IPS-20b (cell line): ENCODE results near the gene INHBA.

Experiments used
- H3K27ac ChIP-seq: one replicate; pipeline ENCODE4 v1.5.1; 2013; ENCODE audit warnings: low read length
- H3K27me3 ChIP-seq: 2 replicates; pipeline ENCODE4 v1.6.1; 2013; ENCODE audit warnings: mild to moderate bottlenecking, low read length, inconsistent platforms; ENCODE audit not compliant: insufficient read depth
- H3K36me3 ChIP-seq: 2 replicates; pipeline ENCODE4 v1.6.1; 2013; ENCODE audit warnings: low read depth, mild to moderate bottlenecking, inconsistent platforms, low read length, moderate library complexity; ENCODE audit not compliant: insufficient read depth
- H3K4me1 ChIP-seq: 2 replicates; pipeline ENCODE4 v1.6.1; 2013; ENCODE audit warnings: mild to moderate bottlenecking, control low read depth, inconsistent platforms, low read length, moderate library complexity; ENCODE audit not compliant: insufficient read depth
- H3K4me3 ChIP-seq: 2 replicates; pipeline ENCODE4 v1.5.1; 2013; ENCODE audit warnings: mild to moderate bottlenecking, low read length, inconsistent platforms
- H3K9ac ChIP-seq: 2 replicates; pipeline ENCODE4 v1.6.1; 2013; ENCODE audit warnings: low read depth, mild to moderate bottlenecking, inconsistent platforms, low read length, moderate library complexity
- H3K9me3 ChIP-seq: 2 replicates; pipeline ENCODE4 v1.6.1; 2013; ENCODE audit warnings: mild to moderate bottlenecking, low read depth, low read length, inconsistent platforms; ENCODE audit not compliant: insufficient read depth

The INHBA gene

GRCh38 chr7:41674505-41675023 is 28.3 kb downstream of the INHBA start:
- Histone ChIP-seq H3K9me3 (no peaks in the 10 kb centered on the region), H3K36me3 (no peaks in the 10 kb centered on the region), H3K27me3 (no peaks in the 10 kb centered on the region), H3K9ac (no peak overlapping the region), H3K4me1 (peaks cover 12% of the 10 kb centered on the region; the same call in 1 of the 2 replicates), H3K27ac (no peak overlapping the region), H3K4me3 (no peak overlapping the region)

- no peaks in the 10 kb centered on the region for H3K36me3 ChIP-seq
- peaks cover 4% of the 10 kb centered on the region; the same call in 1 of the 2 replicates for H3K4me1 ChIP-seq
- H3K4me3 ChIP-seq, result no peak overlapping the region
- H3K27ac ChIP-seq, result no peak overlapping the region
- H3K9me3 ChIP-seq, result no peaks in the 10 kb centered on the region
- no peaks in the 10 kb centered on the region for H3K27me3 ChIP-seq
- H3K9ac ChIP-seq, result no peak overlapping the region
These were observed 41.3 kb downstream of the INHBA start for GRCh38 chr7:41661596-41661995.

GRCh38 chr7:41659539-41659938 is 43.4 kb downstream of the INHBA start:
- no peaks in the 10 kb centered on the region for H3K27me3 ChIP-seq
- no peaks in the 10 kb centered on the region for H3K36me3 ChIP-seq
- no peak overlapping the region for H3K4me3 ChIP-seq
- H3K9me3 ChIP-seq, result no peaks in the 10 kb centered on the region
- H3K4me1 ChIP-seq, result no peaks in the 10 kb centered on the region
- H3K9ac ChIP-seq, result no peak overlapping the region
- no peak overlapping the region for H3K27ac ChIP-seq

GRCh38 chr7:41656366-41656765 is 46.5 kb downstream of the INHBA start:
- Histone ChIP-seq H3K4me1 (no peaks in the 10 kb centered on the region), H3K36me3 (no peaks in the 10 kb centered on the region), H3K9ac (no peak overlapping the region), H3K27me3 (no peaks in the 10 kb centered on the region), H3K9me3 (no peaks in the 10 kb centered on the region), H3K27ac (no peak overlapping the region), H3K4me3 (no peak overlapping the region)

- Histone ChIP-seq H3K4me1 (no peaks in the 10 kb centered on the region), H3K36me3 (no peaks in the 10 kb centered on the region), H3K9ac (no peak overlapping the region), H3K4me3 (no peak overlapping the region), H3K27me3 (no peaks in the 10 kb centered on the region), H3K27ac (no peak overlapping the region), H3K9me3 (no peaks in the 10 kb centered on the region)
These were observed 47.5 kb downstream of the INHBA start for GRCh38 chr7:41655426-41655825.

- Histone ChIP-seq H3K4me1 (peaks cover 6% of the 10 kb centered on the region; the same call in 1 of the 2 replicates), H3K36me3 (no peaks in the 10 kb centered on the region), H3K4me3 (no peak overlapping the region), H3K27ac (no peak overlapping the region), H3K9me3 (no peaks in the 10 kb centered on the region), H3K27me3 (no peaks in the 10 kb centered on the region), H3K9ac (no peak overlapping the region)
These were observed 50.6 kb downstream of the INHBA start for GRCh38 chr7:41652267-41652666.

GRCh38 chr7:41648501-41648900 is 54.4 kb downstream of the INHBA start:
- no peak overlapping the region for H3K9ac ChIP-seq
- H3K4me1 ChIP-seq, result peaks cover 6% of the 10 kb centered on the region; the same call in 1 of the 2 replicates
- no peaks in the 10 kb centered on the region for H3K27me3 ChIP-seq
- no peaks in the 10 kb centered on the region for H3K36me3 ChIP-seq
- H3K9me3 ChIP-seq, result no peaks in the 10 kb centered on the region
- no peak overlapping the region for H3K27ac ChIP-seq
- H3K4me3 ChIP-seq, result no peak overlapping the region

- no peak overlapping the region for H3K27ac ChIP-seq
- no peak overlapping the region for H3K9ac ChIP-seq
- H3K9me3 ChIP-seq, result no peaks in the 10 kb centered on the region
- no peaks in the 10 kb centered on the region for H3K36me3 ChIP-seq
- no peak overlapping the region for H3K4me3 ChIP-seq
- peaks cover 6% of the 10 kb centered on the region; the same call in 1 of the 2 replicates for H3K4me1 ChIP-seq
- H3K27me3 ChIP-seq, result no peaks in the 10 kb centered on the region
These were observed 59.3 kb downstream of the INHBA start for GRCh38 chr7:41643616-41644015.

- Histone ChIP-seq H3K36me3 (no peaks in the 10 kb centered on the region), H3K27me3 (no peaks in the 10 kb centered on the region), H3K27ac (no peak overlapping the region), H3K4me3 (no peak overlapping the region), H3K9me3 (no peaks in the 10 kb centered on the region), H3K4me1 (no peaks in the 10 kb centered on the region; the same call in 1 of the 2 replicates), H3K9ac (no peak overlapping the region)
These were observed 61.2 kb downstream of the INHBA start for GRCh38 chr7:41641665-41642014.

- Histone ChIP-seq H3K4me3 (no peak overlapping the region), H3K9me3 (no peaks in the 10 kb centered on the region), H3K4me1 (peaks cover 3% of the 10 kb centered on the region; the same call in 1 of the 2 replicates), H3K27ac (no peak overlapping the region), H3K27me3 (no peaks in the 10 kb centered on the region), H3K9ac (no peak overlapping the region), H3K36me3 (no peaks in the 10 kb centered on the region)
These were observed 61.8 kb downstream of the INHBA start for GRCh38 chr7:41641011-41641664.

GRCh38 chr7:41640487-41640886 is 62.4 kb downstream of the INHBA start:
- Histone ChIP-seq H3K36me3 (no peaks in the 10 kb centered on the region), H3K27me3 (no peaks in the 10 kb centered on the region), H3K9ac (no peak overlapping the region), H3K4me1 (peaks cover 7% of the 10 kb centered on the region; the same call in 1 of the 2 replicates), H3K9me3 (no peaks in the 10 kb centered on the region), H3K27ac (no peak overlapping the region), H3K4me3 (no peak overlapping the region)

- Histone ChIP-seq H3K9ac (no peak overlapping the region), H3K27me3 (no peaks in the 10 kb centered on the region), H3K36me3 (no peaks in the 10 kb centered on the region), H3K27ac (no peak overlapping the region), H3K4me1 (peaks cover 7% of the 10 kb centered on the region; the same call in 1 of the 2 replicates), H3K9me3 (no peaks in the 10 kb centered on the region), H3K4me3 (no peak overlapping the region)
These were observed 65.8 kb downstream of the INHBA start for GRCh38 chr7:41637049-41637448.
